HG02610 (cell line): ENCODE data around the gene ZKSCAN1.

ENCODE experiments used
- ATAC-seq: cut with Tn5 transposase; IDR thresholded peaks from one replicate; pipeline ENCODE4 v1.9.1; 2021; ENCODE audit warnings: mild to moderate bottlenecking, moderate library complexity; ENCODE audit not compliant: unreplicated experiment

ZKSCAN1 gene

DNA sequence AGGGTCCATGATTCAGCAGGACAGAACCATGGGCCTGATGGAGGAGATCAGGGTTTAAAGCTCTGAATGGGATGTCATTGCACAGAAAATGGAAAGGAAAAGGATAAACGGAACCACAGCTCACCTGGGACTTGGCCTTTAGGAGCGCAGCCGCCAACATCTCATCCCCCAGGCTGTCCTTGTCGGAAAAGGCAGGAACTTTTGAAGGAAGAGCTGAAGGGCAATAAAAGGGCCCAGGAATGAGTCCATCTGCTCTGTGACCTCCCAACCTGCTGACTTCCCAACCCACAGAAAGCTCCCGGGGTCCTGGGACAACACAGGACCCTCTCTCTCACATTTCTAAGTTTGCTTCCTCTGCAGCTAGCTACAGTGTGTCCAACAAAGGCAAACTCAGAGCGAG, 60.0 kb downstream of the ZKSCAN1 start:
- no peak for ATAC-seq

DNA sequence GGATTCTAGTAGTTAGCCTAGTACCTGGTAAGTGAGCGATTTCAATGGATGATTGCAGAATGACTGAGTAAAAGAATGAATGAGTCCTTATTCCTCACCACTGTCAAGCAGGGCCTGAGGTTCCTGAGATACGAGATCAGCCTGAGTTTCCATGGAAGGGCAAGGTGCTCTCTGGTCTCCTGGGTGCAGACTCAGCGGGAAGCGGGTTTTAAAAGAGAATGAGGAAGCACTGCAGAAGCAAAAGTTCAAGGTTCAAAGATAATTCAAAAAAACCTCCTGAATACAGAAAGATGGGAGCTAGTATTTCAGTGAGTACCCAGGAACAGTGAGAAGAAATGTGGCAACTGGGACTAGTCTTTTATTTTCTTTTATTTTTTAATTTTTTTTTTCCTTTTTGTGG, 61.8 kb downstream of the ZKSCAN1 start:
- no peak for ATAC-seq

- no peak for ATAC-seq
These were observed 63.7 kb downstream of the ZKSCAN1 start for GRCh38 chr7:100079024-100079560.

- no peak for ATAC-seq
These were observed 65.6 kb downstream of the ZKSCAN1 start for GRCh38 chr7:100080907-100081534.

DNA sequence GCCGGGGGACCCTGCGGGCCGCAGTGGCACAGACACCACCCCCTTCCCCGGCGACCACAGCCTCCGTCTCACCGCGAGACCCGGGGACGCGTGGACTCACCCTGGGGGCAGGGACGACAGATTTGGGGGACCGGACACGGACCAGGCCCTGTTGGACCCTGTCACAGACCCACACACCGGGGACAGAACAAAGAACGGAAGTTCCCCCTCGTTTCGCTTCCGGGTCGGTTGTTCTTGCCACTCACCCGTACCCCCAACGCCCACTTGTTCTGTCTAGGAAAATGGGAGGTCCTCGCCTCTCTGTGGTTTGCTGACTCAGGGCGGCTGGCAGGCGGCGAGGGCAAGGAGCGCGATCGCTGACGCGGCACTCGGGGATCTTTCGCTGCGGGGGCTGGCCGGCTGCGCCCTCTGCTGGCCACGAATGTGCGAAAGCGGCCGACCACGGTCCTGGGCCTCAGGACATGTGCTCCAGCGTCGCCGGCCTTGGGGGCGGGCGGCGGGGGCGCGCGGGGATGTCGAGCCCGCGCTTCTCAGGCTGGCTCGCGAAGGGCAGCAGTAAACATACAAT, 66.2 kb downstream of the ZKSCAN1 start, which contains the start of gene ZNF3:
ZNF3 (minus strand) TSS at position 189 of the 568 bp plus-strand sequence. CDS start 4,366 bp downstream, outside the sequence.
- peak; percentile 83 for ATAC-seq

- ATAC-seq, result no peak
These were observed 67.6 kb downstream of the ZKSCAN1 start for GRCh38 chr7:100082978-100083377.

DNA sequence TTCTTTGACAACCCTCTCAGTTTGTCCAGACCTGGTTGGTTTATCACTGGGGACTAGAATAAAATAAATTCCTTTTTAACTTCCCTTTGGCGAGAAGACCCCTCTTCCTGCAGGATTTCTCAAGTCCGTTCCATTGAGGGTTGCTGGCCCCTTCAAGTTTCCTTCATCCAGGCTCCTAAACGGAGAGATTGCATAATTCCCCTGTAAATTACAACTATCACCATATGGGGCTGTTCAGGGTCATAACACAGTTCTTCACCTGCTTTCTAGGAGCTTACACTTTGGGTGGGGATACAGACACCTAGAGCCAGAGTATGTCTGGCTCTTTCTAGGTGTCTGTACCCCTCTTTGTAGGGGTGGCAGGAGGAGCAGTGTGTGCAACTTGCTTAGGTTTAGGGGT, 70.1 kb downstream of the ZKSCAN1 start:
- ATAC-seq, result no peak

DNA sequence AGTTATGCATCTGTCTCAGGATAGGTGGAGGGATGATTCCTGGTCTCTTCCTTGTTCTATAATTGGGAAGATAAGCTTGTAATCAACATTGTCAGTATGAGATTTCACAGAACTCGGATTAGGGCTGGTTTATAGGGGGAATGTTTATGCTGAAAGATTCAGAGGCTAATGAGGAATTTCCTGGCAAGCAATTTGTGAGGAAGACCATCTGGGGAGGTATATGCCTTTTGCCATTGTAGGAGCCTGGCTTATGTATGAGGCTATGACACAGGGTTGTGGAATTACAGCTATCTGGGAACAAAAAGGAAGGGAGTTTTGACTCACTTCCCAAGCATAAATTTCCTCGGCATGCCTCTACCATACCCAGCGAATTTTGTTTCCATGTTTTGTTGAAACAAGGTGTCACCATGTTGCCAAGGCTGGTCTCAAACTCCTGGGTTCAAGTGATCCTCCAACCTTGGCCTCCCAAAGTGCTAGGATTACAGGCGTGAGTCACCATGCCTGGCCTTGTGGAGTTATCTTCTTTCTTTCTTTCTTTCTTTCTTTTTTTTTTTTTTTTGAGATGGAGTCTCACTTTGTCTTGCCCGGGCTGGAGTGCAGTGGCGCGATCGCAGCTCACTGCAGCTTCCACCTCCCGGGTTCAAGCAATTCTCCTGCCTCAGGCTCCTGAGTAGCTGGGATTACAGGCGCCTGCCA, 71.8 kb downstream of the ZKSCAN1 start:
- ATAC-seq, result no peak

DNA sequence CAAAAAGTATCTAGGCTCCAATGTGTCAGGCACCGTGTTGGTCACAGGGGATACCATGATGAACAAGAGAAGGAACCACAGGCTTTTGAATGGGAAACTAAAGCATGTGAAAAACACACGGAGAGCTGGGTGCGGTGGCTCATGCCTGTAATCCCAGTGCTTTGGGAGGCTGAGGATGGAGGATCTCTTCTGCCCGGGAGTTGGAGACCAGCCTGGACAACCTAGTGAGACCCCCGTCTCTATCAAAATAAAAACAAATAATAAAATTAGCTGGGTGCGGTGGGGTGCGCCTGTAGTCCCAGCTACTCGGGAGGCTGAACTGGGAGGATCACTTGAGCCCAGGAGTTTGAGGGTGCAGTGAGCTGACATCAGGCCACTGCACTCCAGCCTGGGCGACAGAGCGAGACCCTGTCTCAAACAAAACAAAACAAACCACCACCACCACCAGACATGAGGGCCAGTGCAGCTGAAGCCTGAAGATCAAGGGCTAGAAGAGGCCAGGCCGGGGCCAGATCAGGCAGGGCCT, 72.8 kb downstream of the ZKSCAN1 start:
- no peak for ATAC-seq

DNA sequence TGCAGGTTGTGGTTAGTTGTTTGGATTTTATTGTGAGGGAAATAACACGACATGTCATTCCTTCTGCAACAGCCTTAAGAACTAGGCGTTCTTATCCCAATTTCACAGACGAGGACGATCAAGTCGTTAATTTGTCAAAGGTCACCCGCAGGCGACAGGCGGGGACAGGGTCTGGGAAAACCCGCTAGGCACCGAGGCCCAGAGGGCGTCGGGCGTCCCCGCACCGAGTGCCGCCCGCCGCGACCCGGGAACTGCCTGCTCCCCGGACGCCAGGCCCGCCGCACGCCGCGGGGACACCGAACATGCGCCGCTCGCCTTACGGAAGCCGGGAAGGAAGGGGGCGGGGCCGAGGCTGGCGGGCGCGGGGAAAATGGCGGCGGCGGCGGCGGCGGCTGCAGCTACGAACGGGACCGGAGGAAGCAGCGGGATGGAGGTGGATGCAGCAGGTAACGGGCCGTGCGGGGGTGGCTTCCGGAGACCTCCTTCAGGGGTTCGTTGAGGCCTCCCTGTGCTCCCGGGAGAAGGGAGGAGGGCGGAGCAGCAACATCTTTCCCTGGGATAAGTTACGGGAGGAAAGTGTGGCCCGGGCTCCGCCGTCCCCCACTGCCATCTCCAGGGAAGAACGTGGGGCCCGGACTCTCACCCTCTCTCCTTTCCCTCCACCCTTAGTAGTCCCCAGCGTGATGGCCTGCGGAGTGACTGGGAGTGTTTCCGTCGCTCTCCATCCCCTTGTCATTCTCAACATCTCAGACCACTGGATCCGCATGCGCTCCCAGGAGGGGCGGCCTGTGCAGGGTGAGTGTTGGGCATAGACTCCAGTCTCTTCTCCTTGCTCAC, 73.4 kb downstream of the ZKSCAN1 start, which contains the start of gene COPS6:
COPS6 (plus strand) TSS at position 349 of the 837 bp plus-strand sequence; CDS start at position 371, 22 bp downstream.
- ATAC-seq, result no peak

- ATAC-seq, result no peak
These were observed 74.2 kb downstream of the ZKSCAN1 start for GRCh38 chr7:100089458-100090196.

- ATAC-seq, result no peak
These were observed 75.4 kb downstream of the ZKSCAN1 start for GRCh38 chr7:100090527-100091410.
